Osteoblast (primary cell): ENCODE results near the gene SLC22A15. TPM values are rescaled to one million over a fixed set of nuclear protein-coding genes. Genes with fewer than 3 reads are reported as not detected.

Experiments
- DNase-seq: peaks from one replicate; pipeline ENCODE4 v3.0.0; 2011; ENCODE audit warnings: low spot score, mixed read lengths; ENCODE audit not compliant: insufficient read length; ENCODE audit errors: missing footprints
- H2AFZ ChIP-seq: 2 replicates; pipeline ENCODE4 v1.6.0; 2011; ENCODE audit warnings: mild to moderate bottlenecking, low read length
- H3K27ac ChIP-seq: 2 replicates; pipeline ENCODE4 v1.5.1; 2011; ENCODE audit warnings: mild to moderate bottlenecking, low read depth, low read length, moderate library complexity
- H3K27me3 ChIP-seq: 2 replicates; pipeline ENCODE4 v1.6.0; 2012; ENCODE audit warnings: mild to moderate bottlenecking, control low read depth, inconsistent platforms, low read length, moderate library complexity; ENCODE audit not compliant: insufficient read depth
- H3K36me3 ChIP-seq: 2 replicates; pipeline ENCODE4 v1.5.1; 2011; ENCODE audit warnings: mild to moderate bottlenecking, low read length, control low read depth, moderate library complexity; ENCODE audit not compliant: insufficient read depth
- H3K4me1 ChIP-seq: 2 replicates; pipeline ENCODE4 v1.5.1; 2011; ENCODE audit warnings: mild to moderate bottlenecking, low read length, control low read depth, moderate library complexity; ENCODE audit not compliant: insufficient read depth
- H3K4me2 ChIP-seq: 2 replicates; pipeline ENCODE4 v1.6.0; 2011; ENCODE audit warnings: mild to moderate bottlenecking, low read length; ENCODE audit not compliant: insufficient read depth
- H3K4me3 ChIP-seq: fragments of 200-600 bp; sonication (generic); 3 replicates; pipeline ENCODE4 v1.5.1; 2012; ENCODE audit warnings: mild to moderate bottlenecking, low read length, inconsistent platforms; ENCODE audit not compliant: insufficient read depth
- H3K79me2 ChIP-seq: 2 replicates; pipeline ENCODE4 v1.6.0; 2012; ENCODE audit warnings: mild to moderate bottlenecking, low read length, control low read depth, inconsistent platforms; ENCODE audit not compliant: insufficient read depth
- H3K9me3 ChIP-seq: 2 replicates; pipeline ENCODE4 v1.5.1; 2011; ENCODE audit warnings: low read depth, low read length, control low read depth
- H4K20me1 ChIP-seq: 2 replicates; pipeline ENCODE4 v1.6.0; 2012; ENCODE audit warnings: mild to moderate bottlenecking, low read length, control low read depth; ENCODE audit not compliant: insufficient read depth
- total RNA-seq: library from RNA; depleted of rRNA; stranded (reverse); fragments of >200 nt; gene quantifications from 2 replicates; pipeline ENCODE4 v1.2.3, GENCODE V29; 2012
- TF ChIP-seq, protein P1 (sequence below): IDR thresholded peaks from 2 replicates; pipeline ENCODE4 v1.5.1; 2011; ENCODE audit warnings: mild to moderate bottlenecking, low read depth, low read length, moderate library complexity; ENCODE audit errors: extremely low read depth

The SLC22A15 gene
- total RNA-seq, 1 donor, result 14.5 TPM

DNA sequence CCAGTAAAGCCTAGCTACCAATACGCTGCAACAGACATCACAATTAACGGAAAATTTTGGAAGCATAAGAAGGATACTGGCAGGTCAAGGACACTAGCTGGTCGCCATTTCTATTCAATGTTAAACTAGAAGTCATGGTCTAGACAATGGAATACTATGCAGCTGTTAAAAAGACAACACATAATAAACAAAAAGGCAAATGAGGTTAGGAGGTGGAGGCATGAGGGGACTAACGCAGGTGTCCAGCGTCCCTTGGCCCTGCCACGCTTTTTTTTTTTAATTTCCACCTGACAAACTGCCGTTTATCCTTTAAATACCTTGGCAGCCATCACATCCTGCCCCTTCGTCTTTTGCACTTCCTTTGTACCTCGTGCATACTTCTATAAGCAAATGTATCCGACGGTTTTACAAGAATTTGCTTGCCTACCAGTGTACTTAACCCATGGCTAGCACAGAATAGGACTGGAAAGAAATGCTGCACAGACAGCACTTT, 698 bp upstream of the SLC22A15 start:
- Histone ChIP-seq H3K4me1 (no peaks in the 10 kb centered on the region), H3K4me3 (peak overlapping the region; percentile 74), H3K36me3 (no peaks in the 10 kb centered on the region), H3K27me3 (peaks cover 3% of the 10 kb centered on the region), H3K27ac (no peak overlapping the region), H3K4me2 (peak overlapping the region; percentile 78), H3K79me2 (no peaks in the 10 kb centered on the region), H2AFZ (peak overlapping the region; percentile 82), H4K20me1 (no peaks in the 10 kb centered on the region), H3K9me3 (no peaks in the 10 kb centered on the region)
- no peak for DNase-seq
- TF ChIP-seq, protein P1, sequence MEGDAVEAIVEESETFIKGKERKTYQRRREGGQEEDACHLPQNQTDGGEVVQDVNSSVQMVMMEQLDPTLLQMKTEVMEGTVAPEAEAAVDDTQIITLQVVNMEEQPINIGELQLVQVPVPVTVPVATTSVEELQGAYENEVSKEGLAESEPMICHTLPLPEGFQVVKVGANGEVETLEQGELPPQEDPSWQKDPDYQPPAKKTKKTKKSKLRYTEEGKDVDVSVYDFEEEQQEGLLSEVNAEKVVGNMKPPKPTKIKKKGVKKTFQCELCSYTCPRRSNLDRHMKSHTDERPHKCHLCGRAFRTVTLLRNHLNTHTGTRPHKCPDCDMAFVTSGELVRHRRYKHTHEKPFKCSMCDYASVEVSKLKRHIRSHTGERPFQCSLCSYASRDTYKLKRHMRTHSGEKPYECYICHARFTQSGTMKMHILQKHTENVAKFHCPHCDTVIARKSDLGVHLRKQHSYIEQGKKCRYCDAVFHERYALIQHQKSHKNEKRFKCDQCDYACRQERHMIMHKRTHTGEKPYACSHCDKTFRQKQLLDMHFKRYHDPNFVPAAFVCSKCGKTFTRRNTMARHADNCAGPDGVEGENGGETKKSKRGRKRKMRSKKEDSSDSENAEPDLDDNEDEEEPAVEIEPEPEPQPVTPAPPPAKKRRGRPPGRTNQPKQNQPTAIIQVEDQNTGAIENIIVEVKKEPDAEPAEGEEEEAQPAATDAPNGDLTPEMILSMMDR, result no peak

- TF ChIP-seq, protein P1, result no peak
- peaks cover 5% of the 10 kb centered on the region for H3K4me1 ChIP-seq
- H3K36me3 ChIP-seq, result no peaks in the 10 kb centered on the region
- H3K4me2 ChIP-seq, result peak overlapping the region; percentile 78
- peak overlapping the region; percentile 67 for H2AFZ ChIP-seq
- H3K4me3 ChIP-seq, result peak overlapping the region; percentile 74
- peaks cover 3% of the 10 kb centered on the region for H3K79me2 ChIP-seq
- H3K27me3 ChIP-seq, result peaks cover 3% of the 10 kb centered on the region
- peak; percentile 52 for DNase-seq
- H4K20me1 ChIP-seq, result peaks cover 4% of the 10 kb centered on the region
- H3K27ac ChIP-seq, result no peak overlapping the region
- no peaks in the 10 kb centered on the region for H3K9me3 ChIP-seq
Observed at GRCh38 chr1:115976921-115977498, 697 bp downstream of the SLC22A15 start.

DNA sequence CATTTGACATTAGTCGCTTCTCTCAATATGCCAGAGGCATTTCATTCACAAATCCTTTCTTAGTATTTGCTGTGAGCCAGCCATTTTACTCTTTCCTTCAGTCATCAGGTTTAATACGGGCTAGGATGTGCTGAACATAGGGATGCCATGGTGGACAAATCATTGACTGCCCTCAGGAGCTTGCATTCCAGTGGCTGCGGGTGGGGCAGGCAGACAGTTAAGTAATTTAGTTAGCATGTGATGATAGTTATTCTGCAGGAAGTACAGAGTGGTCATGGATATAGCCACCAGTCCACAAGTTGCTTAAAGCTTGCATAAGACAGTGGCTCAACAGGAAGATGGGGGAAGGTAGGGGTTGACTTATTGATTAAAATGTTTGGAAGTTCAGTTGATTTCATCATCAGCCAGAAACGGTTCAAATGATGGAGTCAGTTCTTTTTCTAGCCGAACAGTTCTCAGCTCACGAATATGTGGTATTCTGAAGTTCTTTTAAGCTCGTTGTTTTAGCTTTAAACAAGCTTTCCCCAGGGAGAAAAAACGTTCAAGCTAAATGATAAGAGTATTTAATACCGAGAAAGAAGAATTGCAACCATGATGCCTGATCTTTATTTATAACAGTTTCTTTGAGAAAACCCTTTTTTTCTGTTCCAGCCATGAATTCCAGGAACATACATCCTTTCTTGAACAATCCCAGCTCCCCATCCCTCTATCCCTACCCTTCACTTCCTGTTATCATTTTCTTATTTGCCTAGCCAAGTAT, 1.4 kb downstream of the SLC22A15 start:
- Histone ChIP-seq H3K9me3 (no peaks in the 10 kb centered on the region), H3K4me3 (peak overlapping the region; percentile 74), H3K4me2 (peak overlapping the region; percentile 78), H3K27ac (no peak overlapping the region), H3K27me3 (peaks cover under 1% of the 10 kb centered on the region), H3K36me3 (no peaks in the 10 kb centered on the region), H3K4me1 (peaks cover 5% of the 10 kb centered on the region), H4K20me1 (peaks cover 4% of the 10 kb centered on the region), H2AFZ (peak overlapping the region; percentile 5), H3K79me2 (peaks cover 5% of the 10 kb centered on the region)
- TF ChIP-seq, protein P1, result no peak
- peak; percentile 78 for DNase-seq

GRCh38 chr1:115978292-115978941, 2.1 kb downstream of the SLC22A15 start:
- no peak overlapping the region for H3K4me2 ChIP-seq
- no peak overlapping the region for H2AFZ ChIP-seq
- peaks cover 5% of the 10 kb centered on the region for H3K79me2 ChIP-seq
- TF ChIP-seq, protein P1, result no peak
- no peaks in the 10 kb centered on the region for H3K27me3 ChIP-seq
- no peaks in the 10 kb centered on the region for H3K36me3 ChIP-seq
- peaks cover 4% of the 10 kb centered on the region for H4K20me1 ChIP-seq
- no peak for DNase-seq
- no peak overlapping the region for H3K4me3 ChIP-seq
- H3K4me1 ChIP-seq, result peaks cover 5% of the 10 kb centered on the region
- no peak overlapping the region for H3K27ac ChIP-seq
- H3K9me3 ChIP-seq, result no peaks in the 10 kb centered on the region
